ENCODE data around the gene C17orf75.

DNA sequence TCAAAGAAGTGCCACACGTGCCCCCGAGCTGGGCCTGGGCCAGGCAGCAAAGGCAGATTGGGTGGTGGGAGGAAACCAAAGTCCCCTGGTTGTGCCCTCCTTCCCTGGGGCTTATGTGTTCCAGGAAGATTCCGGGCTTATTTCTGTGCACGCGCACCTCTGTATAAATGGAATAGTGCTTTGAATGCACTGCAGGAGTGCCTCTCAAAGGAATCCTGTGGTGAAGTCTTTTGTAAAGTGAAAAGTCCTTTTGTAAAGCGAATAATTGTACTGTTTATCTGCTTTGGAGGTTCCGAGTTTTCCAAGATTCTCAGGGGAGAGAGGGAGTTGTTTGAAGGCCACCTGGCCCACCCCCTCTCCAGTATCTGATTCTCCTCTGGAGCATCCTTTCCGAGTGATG is 26.8 kb downstream of the C17orf75 start:
- TF ChIP-seq, protein P1, sequence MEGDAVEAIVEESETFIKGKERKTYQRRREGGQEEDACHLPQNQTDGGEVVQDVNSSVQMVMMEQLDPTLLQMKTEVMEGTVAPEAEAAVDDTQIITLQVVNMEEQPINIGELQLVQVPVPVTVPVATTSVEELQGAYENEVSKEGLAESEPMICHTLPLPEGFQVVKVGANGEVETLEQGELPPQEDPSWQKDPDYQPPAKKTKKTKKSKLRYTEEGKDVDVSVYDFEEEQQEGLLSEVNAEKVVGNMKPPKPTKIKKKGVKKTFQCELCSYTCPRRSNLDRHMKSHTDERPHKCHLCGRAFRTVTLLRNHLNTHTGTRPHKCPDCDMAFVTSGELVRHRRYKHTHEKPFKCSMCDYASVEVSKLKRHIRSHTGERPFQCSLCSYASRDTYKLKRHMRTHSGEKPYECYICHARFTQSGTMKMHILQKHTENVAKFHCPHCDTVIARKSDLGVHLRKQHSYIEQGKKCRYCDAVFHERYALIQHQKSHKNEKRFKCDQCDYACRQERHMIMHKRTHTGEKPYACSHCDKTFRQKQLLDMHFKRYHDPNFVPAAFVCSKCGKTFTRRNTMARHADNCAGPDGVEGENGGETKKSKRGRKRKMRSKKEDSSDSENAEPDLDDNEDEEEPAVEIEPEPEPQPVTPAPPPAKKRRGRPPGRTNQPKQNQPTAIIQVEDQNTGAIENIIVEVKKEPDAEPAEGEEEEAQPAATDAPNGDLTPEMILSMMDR (IDR thresholded peaks at IDR 0.05): no peak
- no peak for TF ChIP-seq EZH2 (IDR thresholded peaks at IDR 0.05; ENCODE audit: borderline replicate concordance, insufficient read depth, low read depth, low read length, poor library complexity, severe bottlenecking)
